WI38 (cell line): Measurements from ENCODE around the gene SNX30.

Source experiments
- H3K4me3 ChIP-seq: 2 replicates; pipeline ENCODE4 v1.5.1; 2011; ENCODE audit warnings: low read depth, mild to moderate bottlenecking, control low read depth, low read length
- TF ChIP-seq, protein P1 (sequence below): IDR thresholded peaks from 2 replicates; pipeline ENCODE4 v1.5.1; 2012; ENCODE audit warnings: low read depth, mild to moderate bottlenecking, control low read depth, low read length

The SNX30 gene

GRCh38 chr9:112823257-112823656 lies 72.7 kb downstream of the SNX30 start:
- H3K4me3 ChIP-seq, result no peak overlapping the region
- TF ChIP-seq, protein P1, sequence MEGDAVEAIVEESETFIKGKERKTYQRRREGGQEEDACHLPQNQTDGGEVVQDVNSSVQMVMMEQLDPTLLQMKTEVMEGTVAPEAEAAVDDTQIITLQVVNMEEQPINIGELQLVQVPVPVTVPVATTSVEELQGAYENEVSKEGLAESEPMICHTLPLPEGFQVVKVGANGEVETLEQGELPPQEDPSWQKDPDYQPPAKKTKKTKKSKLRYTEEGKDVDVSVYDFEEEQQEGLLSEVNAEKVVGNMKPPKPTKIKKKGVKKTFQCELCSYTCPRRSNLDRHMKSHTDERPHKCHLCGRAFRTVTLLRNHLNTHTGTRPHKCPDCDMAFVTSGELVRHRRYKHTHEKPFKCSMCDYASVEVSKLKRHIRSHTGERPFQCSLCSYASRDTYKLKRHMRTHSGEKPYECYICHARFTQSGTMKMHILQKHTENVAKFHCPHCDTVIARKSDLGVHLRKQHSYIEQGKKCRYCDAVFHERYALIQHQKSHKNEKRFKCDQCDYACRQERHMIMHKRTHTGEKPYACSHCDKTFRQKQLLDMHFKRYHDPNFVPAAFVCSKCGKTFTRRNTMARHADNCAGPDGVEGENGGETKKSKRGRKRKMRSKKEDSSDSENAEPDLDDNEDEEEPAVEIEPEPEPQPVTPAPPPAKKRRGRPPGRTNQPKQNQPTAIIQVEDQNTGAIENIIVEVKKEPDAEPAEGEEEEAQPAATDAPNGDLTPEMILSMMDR, result no peak

GRCh38 chr9:112831281-112831851 lies 80.8 kb downstream of the SNX30 start:
- TF ChIP-seq, protein P1, result no peak
- no peak overlapping the region for H3K4me3 ChIP-seq

- TF ChIP-seq, protein P1, result no peak
- no peak overlapping the region for H3K4me3 ChIP-seq
Measured at GRCh38 chr9:112831969-112832368, 81.4 kb downstream of the SNX30 start.

DNA sequence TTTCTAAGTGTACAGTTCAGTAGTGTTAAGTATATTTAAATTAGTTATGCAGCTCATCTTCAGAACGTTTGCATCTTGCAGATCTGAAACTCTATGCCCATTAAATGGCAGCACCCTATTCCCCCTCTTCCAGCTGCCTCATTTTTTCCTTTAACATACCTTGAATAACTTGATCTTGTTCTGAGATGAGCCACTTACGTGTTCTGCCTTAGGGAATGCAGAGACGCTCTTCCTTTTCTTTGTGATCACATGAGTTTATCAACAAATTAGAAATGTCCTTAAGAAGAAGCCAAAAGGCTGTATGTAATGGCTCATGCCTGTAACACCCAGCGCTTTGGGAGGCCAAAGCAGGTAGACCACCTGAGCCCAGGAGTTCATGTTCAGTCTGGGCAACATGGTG lies 82.5 kb downstream of the SNX30 start:
- TF ChIP-seq, protein P1, result no peak
- H3K4me3 ChIP-seq, result no peak overlapping the region

GRCh38 chr9:112836394-112836793 lies 85.8 kb downstream of the SNX30 start:
- TF ChIP-seq, protein P1, result no peak
- H3K4me3 ChIP-seq, result no peak overlapping the region

GRCh38 chr9:112838342-112838741 lies 87.8 kb downstream of the SNX30 start:
- no peak overlapping the region for H3K4me3 ChIP-seq
- TF ChIP-seq, protein P1, result no peak

- H3K4me3 ChIP-seq, result no peak overlapping the region
- TF ChIP-seq, protein P1, result no peak
Measured at GRCh38 chr9:112839331-112839730, 88.8 kb downstream of the SNX30 start.
